WI38 (cell line): ENCODE measurements around the gene CDHR3.

Source experiments
- H3K4me3 ChIP-seq: 2 replicates; pipeline ENCODE4 v1.5.1; 2011; ENCODE audit warnings: low read depth, mild to moderate bottlenecking, control low read depth, low read length
- TF ChIP-seq, protein P1 (sequence below): IDR thresholded peaks from 2 replicates; pipeline ENCODE4 v1.5.1; 2012; ENCODE audit warnings: low read depth, mild to moderate bottlenecking, control low read depth, low read length

Gene CDHR3

DNA sequence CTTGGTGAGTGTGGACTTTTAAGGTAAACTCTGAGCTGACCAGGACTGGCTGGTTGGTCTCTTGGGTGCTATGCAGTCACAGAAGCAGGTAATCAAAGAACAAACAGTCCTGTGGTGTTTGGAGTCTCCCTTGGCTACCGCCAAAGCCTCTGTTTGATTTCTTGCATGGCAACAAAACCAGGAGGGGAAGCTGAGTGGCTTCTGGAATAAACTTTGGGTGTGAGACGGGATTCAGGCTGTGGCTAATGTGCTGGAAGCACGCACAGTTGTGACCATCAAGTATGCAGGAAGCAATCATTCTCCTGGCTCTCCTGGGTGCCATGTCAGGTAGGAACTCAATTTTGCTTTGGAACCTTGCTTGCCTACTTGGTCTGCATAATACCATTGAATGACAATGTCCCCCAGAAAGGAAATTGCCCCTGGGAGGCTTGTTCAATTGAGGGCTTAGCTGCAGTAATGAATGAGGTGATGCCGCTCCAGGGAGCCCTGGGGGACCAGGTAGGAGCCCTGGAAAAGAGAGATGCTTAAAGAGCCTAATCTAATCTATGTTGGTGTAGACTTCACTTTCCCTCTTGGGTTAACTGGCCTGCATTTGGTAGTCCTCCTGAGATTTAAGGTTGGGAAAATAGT is at the start of gene CDHR3:
CDHR3 (plus strand) TSS at position 227 of the 630 bp plus-strand sequence; CDS start at position 282, 55 bp downstream.
- TF ChIP-seq, protein P1, sequence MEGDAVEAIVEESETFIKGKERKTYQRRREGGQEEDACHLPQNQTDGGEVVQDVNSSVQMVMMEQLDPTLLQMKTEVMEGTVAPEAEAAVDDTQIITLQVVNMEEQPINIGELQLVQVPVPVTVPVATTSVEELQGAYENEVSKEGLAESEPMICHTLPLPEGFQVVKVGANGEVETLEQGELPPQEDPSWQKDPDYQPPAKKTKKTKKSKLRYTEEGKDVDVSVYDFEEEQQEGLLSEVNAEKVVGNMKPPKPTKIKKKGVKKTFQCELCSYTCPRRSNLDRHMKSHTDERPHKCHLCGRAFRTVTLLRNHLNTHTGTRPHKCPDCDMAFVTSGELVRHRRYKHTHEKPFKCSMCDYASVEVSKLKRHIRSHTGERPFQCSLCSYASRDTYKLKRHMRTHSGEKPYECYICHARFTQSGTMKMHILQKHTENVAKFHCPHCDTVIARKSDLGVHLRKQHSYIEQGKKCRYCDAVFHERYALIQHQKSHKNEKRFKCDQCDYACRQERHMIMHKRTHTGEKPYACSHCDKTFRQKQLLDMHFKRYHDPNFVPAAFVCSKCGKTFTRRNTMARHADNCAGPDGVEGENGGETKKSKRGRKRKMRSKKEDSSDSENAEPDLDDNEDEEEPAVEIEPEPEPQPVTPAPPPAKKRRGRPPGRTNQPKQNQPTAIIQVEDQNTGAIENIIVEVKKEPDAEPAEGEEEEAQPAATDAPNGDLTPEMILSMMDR: no peak
- no peak within 1 kb of the TSS for H3K4me3 ChIP-seq

GRCh38 chr7:105913947-105914346 is 49.1 kb upstream of the CDHR3 start:
- TF ChIP-seq, protein P1: no peak
- H3K4me3 ChIP-seq: no peak overlapping the region

GRCh38 chr7:105916603-105917002 is 46.5 kb upstream of the CDHR3 start:
- TF ChIP-seq, protein P1: no peak
- H3K4me3 ChIP-seq: no peak overlapping the region

DNA sequence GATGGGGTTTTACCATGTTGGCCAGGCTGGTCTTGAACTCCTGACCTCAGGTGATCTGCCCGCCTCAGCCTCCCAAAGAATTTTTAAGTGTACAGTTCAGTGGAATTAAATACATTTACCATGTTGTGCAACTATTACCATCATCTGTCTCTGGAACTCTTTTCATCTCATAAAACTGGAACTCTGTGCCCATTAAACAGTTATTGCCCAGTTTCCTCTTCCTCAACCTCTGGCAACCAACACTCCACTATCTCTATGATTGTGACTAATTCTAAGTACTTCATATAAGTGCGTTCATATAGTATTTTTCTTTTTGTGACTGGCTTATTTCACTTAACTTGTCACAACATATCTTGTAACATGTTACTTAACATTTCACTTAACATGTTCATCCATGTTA is 45.4 kb upstream of the CDHR3 start:
- no peak overlapping the region for H3K4me3 ChIP-seq
- TF ChIP-seq, protein P1: no peak

GRCh38 chr7:105920766-105921165 is 42.3 kb upstream of the CDHR3 start:
- no peak overlapping the region for H3K4me3 ChIP-seq
- TF ChIP-seq, protein P1: no peak

DNA sequence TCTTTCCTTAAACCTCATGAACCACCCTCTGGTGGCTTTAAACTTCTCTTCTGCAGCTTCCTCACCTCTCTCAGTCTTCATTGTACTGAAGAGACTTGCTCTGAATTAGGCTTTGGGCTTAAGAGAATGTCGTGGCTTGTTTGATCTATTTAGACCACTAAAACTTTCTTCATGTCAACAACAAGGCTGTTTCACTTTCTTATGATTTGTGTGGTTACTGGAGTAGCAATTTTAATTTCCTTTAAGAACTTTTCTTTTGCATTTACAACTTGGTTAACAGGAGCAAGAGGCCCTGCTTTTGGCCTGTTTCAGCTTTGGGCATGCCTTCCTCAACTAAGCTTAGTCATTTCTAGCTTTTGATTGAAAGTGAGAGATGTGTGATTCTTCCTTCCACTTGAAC is 38.1 kb upstream of the CDHR3 start:
- TF ChIP-seq, protein P1: no peak
- no peak overlapping the region for H3K4me3 ChIP-seq

DNA sequence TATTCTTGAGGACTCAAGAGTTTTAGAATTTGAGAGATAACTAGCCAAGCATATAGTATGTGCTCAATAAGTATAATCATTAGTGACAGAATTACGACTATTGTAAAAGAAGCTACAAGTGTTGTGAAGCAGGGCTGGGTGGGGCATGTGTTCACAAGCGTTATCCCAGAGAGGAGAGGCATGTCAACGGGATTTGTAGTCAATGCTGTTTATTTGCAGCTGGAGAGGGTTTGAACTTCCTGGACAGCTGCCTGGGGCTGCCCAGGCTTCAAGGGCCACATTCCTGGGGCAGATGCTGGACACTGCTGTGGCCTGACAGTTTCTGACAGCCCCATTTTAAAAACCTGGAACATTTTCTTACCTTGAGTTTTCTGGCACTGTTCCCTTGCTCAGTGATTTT is 36.9 kb upstream of the CDHR3 start:
- no peak overlapping the region for H3K4me3 ChIP-seq
- TF ChIP-seq, protein P1: no peak
